AG04449 (cell line): Measurements from ENCODE around the gene THAP3.
A peak's percentile ranks its signal among the peaks of the same experiment; 100 is the strongest.
"Not testable (repeated sequence)": the region's sequence is repeated elsewhere in the genome, so short reads cannot be mapped to it uniquely, and the experiment has no call there.

Source experiments
- CTCF ChIA-PET: fragments of 350-600 bp; formaldehyde crosslinking; extraction: SDS; loops from one replicate; lab custom pipeline; 2021; ENCODE audit warnings: antibody characterized with exemption; lab: Yijun Ruan, JAX
- POLR2A ChIA-PET: fragments of 400-600, 350-600 bp; formaldehyde crosslinking; extraction: SDS; loops from one replicate; lab custom pipeline; 2020; ENCODE audit warnings: antibody characterized with exemption, inconsistent platforms; lab: Yijun Ruan, JAX
- DNase-seq: peaks from one replicate; pipeline ENCODE4 v3.0.0-alpha.2; 2010; ENCODE audit warnings: low read depth, low spot score
- H3K4me3 ChIP-seq: 2 replicates; pipeline ENCODE4 v1.5.1; 2011; ENCODE audit warnings: low read depth, mild to moderate bottlenecking, control low read depth, low read length
- TF ChIP-seq, protein P1 (sequence below): IDR thresholded peaks from one replicate; pipeline ENCODE4 v1.5.1; 2011; ENCODE audit warnings: mild to moderate bottlenecking, moderate library complexity, low read length, control low read depth, inconsistent platforms; ENCODE audit not compliant: insufficient read depth; ENCODE audit errors: missing control alignments

Gene THAP3

GRCh38 chr1:6594977-6595740 lies 29.5 kb upstream of the THAP3 start:
- ChIA-PET POLR2A (interaction anchor here (1.0 to 4.5 kb wide), 2 partner anchors 8 to 14 kb away, joined by 3 to 17 read pairs; partner anchors contain the start of gene KLHL21), CTCF (interaction anchor here (1.6 kb wide), 1 partner anchor 51 kb away, joined by 3 read pairs; no protein-coding TSS in a partner anchor)
- no peak for DNase-seq

GRCh38 chr1:6596351-6596750 lies 28.3 kb upstream of the THAP3 start:
- CTCF ChIA-PET: interaction anchor here (1.0 kb wide), 1 partner anchor 58 kb away, joined by 3 read pairs; no protein-coding TSS in a partner anchor
- POLR2A ChIA-PET: no interaction called here
- TF ChIP-seq, protein P1, sequence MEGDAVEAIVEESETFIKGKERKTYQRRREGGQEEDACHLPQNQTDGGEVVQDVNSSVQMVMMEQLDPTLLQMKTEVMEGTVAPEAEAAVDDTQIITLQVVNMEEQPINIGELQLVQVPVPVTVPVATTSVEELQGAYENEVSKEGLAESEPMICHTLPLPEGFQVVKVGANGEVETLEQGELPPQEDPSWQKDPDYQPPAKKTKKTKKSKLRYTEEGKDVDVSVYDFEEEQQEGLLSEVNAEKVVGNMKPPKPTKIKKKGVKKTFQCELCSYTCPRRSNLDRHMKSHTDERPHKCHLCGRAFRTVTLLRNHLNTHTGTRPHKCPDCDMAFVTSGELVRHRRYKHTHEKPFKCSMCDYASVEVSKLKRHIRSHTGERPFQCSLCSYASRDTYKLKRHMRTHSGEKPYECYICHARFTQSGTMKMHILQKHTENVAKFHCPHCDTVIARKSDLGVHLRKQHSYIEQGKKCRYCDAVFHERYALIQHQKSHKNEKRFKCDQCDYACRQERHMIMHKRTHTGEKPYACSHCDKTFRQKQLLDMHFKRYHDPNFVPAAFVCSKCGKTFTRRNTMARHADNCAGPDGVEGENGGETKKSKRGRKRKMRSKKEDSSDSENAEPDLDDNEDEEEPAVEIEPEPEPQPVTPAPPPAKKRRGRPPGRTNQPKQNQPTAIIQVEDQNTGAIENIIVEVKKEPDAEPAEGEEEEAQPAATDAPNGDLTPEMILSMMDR: no peak
- no peak for DNase-seq
- H3K4me3 ChIP-seq: no peak overlapping the region

More at GRCh38 chr1:6594977-6595740, 29.5 kb upstream of the THAP3 start:
- TF ChIP-seq, protein P1: no peak
- H3K4me3 ChIP-seq: no peak overlapping the region

- no peak overlapping the region for H3K4me3 ChIP-seq
- CTCF ChIA-PET: interaction anchor here (0.5 to 3.5 kb wide), 5 partner anchors 12 to 111 kb away, joined by 3 to 12 read pairs (median 4); partner anchors contain the start of genes NOL9 and TAS1R1
- POLR2A ChIA-PET: interaction anchor here (1.7 to 2.0 kb wide), 2 partner anchors 8 to 17 kb away, joined by 6 read pairs; partner anchors contain the start of gene ZBTB48
- TF ChIP-seq, protein P1: no peak
- no peak for DNase-seq
Observed at GRCh38 chr1:6596886-6597776, 27.5 kb upstream of the THAP3 start.

DNA sequence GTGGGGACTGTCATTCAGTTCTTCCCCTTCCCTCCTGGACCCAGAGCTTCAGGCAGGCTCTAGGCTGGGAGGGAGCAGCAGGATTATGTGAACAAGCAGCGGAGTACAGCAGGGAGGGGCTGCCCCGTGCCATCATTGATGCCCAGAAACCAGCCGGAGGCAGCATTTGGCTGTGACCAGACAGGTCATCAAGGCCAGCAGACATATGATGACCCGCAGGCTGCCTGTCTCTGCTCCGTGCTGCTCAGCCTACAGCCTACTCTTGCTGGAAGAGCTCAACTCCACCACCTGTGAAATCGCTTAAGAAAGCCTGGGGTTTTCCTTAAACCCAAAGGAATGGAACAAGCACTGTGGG lies 26.9 kb upstream of the THAP3 start:
- H3K4me3 ChIP-seq: no peak overlapping the region
- DNase-seq: no peak
- TF ChIP-seq, protein P1: no peak
- POLR2A ChIA-PET: interaction anchor here (1.7 to 2.0 kb wide), 2 partner anchors 8 to 18 kb away, joined by 6 read pairs; partner anchors contain the start of gene ZBTB48
- CTCF ChIA-PET: interaction anchor here (0.5 to 3.5 kb wide), 4 partner anchors 13 to 112 kb away, joined by 3 to 12 read pairs (median 4); partner anchors contain the start of genes NOL9 and TAS1R1

GRCh38 chr1:6599141-6599975 lies 25.3 kb upstream of the THAP3 start:
- TF ChIP-seq, protein P1: no peak
- ChIA-PET POLR2A (interaction anchor here (1.0 to 1.7 kb wide), 3 partner anchors 10 to 20 kb away, joined by 3 to 6 read pairs (median 4); partner anchors contain the start of gene ZBTB48), CTCF (interaction anchor here (1.1 to 3.5 kb wide), 7 partner anchors 10 to 113 kb away, joined by 3 to 12 read pairs (median 5); partner anchors contain the start of genes NOL9, PLEKHG5 and TAS1R1)
- peak overlapping the region; percentile 39 for H3K4me3 ChIP-seq
- no peak for DNase-seq

- peak overlapping the region; percentile 95 for H3K4me3 ChIP-seq
- DNase-seq: not testable (repeated sequence)
- ChIA-PET POLR2A (interaction anchor here (1.0 to 1.1 kb wide), 2 partner anchors 10 to 20 kb away, joined by 3 to 4 read pairs; partner anchors contain the start of gene ZBTB48), CTCF (interaction anchor here (1.1 to 3.5 kb wide), 8 partner anchors 11 to 114 kb away, joined by 3 to 12 read pairs (median 5); partner anchors contain the start of genes NOL9, PLEKHG5 and TAS1R1)
Observed at GRCh38 chr1:6599991-6600390, 24.7 kb upstream of the THAP3 start.
